GM19324 (cell line): ENCODE results near the gene AVP.
"Not testable (repeated sequence)": the region's sequence is repeated elsewhere in the genome, so short reads cannot be mapped to it uniquely, and the experiment has no call there.

Source experiments
- ATAC-seq: cut with Tn5 transposase; IDR thresholded peaks from one replicate; pipeline ENCODE4 v1.9.1; 2021; ENCODE audit warnings: mild to moderate bottlenecking, moderate library complexity; ENCODE audit not compliant: unreplicated experiment, low FRiP score

The AVP gene, protein sequence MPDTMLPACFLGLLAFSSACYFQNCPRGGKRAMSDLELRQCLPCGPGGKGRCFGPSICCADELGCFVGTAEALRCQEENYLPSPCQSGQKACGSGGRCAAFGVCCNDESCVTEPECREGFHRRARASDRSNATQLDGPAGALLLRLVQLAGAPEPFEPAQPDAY

DNA sequence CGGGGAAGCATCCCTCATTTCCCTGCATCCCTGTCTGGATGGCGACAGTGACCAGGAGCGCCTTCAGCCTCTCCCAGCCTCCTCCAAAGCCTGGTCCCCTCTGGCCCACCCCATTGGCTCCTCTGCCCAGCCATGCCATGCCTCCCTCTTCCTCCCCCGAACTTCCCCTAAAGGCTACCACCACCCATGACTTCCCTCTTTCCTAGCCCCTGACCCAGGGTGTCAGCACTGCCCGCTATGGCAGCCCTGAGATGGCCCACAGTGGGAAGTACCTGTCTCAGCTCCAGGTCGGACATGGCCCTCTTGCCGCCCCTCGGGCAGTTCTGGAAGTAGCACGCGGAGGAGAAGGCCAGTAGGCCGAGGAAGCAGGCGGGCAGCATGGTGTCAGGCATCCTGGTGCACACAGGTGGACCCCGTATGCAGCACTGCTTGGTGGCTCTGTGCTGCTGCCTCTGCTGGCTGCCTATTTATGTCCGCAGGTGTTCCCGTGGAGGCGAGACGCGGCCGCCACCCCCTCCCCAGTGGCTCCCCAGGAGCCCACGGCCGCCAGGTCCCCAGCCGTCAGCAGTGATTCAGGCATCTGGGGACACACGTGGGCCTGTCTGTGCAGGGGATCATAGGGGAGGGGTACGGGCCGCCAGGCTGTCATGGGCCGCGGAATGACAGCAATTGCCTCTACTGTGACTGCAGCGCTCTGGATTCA, at the start of gene AVP:
TSS of gene AVP (minus strand) at position 442 of the 703 bp plus-strand sequence. CDS start at position 392, 50 bp downstream.
- ATAC-seq, result no peak

- no peak for ATAC-seq
Observed at GRCh38 chr20:3134151-3134550, 49.6 kb upstream of the AVP start.

DNA sequence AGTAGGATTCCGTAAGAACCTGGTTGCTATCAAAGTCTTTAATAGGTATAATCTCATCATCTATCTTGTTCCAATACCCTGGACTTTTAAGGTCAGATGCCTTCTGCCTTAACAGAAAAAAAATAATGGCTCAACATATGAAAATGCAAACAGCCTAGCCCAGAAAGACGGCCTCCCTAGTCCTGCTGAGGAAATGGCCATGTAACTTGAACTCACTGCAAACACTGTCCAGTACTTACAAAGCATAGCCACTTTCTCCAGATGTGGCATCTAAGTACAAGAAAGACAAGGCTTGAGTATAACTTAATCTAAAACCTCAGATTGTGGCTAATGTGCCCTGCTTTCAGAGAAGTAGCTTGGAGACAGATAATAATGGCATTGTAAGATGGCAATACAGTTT, 48.6 kb upstream of the AVP start:
- no peak for ATAC-seq

DNA sequence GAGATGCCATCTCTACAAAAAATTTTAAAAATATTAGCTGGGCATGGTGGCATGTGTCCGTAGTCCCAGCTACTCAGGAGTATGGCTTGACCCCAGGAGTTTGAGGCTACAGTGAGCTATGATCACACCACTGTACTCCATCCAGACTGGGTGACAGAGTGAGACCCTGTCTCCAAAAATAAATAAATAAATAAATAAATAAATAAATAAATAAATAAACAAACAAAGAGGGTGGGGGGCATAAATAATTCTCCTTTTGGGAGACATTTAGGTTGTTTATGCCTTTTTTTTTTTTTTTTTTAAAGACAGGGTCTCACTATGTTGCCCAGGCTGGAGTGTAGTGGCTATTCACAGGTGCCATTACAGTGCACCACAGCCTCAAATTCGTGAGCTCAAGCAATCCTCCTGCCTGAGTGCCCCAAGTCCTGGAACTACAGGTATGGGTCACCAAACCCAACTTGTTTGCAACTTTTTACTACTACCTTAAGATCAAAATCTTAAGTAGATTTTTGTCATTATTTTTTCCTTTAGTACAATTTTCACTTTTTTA, 45.6 kb upstream of the AVP start:
- ATAC-seq, result no peak

- ATAC-seq, result no peak
Observed at GRCh38 chr20:3129094-3129493, 44.6 kb upstream of the AVP start.

- ATAC-seq, result no peak
Observed at GRCh38 chr20:3128275-3128984, 43.9 kb upstream of the AVP start.

DNA sequence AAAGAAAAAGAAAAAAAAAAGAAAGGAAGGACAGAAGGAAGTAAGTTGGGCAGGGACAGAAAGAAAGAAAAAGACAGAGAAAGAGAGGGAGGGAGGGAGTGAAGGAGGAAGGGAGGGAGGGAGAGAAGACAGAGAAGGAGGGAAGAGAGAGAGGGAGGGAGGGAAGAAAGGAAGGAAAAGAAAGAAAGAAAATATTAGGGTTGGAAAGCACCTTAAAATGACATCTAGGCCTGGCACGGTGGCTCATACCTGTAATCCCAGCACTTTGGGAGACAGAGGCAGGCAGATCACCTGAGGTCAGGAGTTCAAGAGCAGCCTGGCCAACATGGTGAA, 42.0 kb upstream of the AVP start:
- no peak for ATAC-seq

GRCh38 chr20:3125776-3126526, 41.4 kb upstream of the AVP start:
- not testable (repeated sequence) for ATAC-seq

GRCh38 chr20:3124773-3125560, 40.4 kb upstream of the AVP start:
- not testable (repeated sequence) for ATAC-seq

- not testable (repeated sequence) for ATAC-seq
Observed at GRCh38 chr20:3124163-3124562, 39.6 kb upstream of the AVP start.

- ATAC-seq, result no peak
Observed at GRCh38 chr20:3123542-3123941, 39.0 kb upstream of the AVP start.

DNA sequence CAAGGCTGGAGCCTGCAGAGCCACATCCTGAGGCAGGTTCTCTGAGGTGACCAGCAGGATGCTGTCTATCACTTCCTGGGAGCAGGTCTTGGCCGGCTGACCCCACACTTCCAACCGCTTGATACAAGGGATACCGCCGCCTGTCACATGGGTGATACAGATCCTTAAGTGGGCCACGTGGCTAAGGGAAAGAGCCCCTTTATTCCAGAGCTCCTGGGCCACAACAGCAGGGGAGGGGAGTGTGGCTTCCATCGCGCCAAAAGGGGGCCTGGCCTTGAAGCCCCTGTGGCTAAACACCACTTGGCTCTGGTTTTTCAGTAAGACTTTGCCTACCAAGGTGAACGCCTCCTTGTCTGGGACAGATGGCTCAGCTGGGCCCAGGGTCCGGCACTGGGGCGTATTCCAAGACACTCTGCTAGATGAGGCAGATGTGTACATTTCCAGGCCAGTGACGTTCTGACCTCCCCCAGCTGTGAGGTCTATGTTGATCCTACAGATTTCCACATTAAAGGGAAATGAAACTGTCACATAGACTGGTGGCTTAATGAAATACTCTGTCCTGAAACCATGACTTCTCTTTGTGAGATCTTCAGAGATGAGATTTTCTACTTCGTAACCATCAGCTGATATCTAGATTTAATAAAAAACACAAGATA, 37.6 kb upstream of the AVP start:
- no peak for ATAC-seq

- no peak for ATAC-seq
Observed at GRCh38 chr20:3121271-3121911, 36.9 kb upstream of the AVP start.

GRCh38 chr20:3119044-3119443, 34.5 kb upstream of the AVP start:
- ATAC-seq, result no peak

DNA sequence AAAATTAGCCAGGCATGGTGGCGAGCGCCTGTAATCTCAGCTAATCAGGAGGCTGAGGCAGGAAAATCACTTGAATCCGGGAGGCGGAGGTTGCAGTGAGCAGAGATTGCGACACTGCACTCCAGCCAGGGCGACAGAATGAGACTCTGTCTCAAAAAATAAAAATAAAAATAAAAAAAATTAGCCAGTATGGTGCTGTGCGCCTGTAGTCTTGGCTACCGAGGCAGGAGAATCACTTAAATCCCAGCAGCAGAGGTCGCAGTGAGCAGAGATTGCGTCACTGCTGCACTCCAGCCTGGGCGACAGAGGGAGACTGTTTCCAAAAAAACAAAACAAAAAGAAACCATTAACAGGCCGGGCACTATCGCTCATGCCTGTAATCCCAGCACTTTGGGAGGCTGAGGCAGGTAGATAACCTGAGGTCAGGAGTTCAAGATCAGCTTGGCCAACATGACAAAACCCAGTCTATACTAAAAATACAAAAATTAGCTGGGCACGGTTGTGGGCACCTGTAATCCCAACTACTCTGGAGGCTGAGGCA, 33.4 kb upstream of the AVP start:
- not testable (repeated sequence) for ATAC-seq

DNA sequence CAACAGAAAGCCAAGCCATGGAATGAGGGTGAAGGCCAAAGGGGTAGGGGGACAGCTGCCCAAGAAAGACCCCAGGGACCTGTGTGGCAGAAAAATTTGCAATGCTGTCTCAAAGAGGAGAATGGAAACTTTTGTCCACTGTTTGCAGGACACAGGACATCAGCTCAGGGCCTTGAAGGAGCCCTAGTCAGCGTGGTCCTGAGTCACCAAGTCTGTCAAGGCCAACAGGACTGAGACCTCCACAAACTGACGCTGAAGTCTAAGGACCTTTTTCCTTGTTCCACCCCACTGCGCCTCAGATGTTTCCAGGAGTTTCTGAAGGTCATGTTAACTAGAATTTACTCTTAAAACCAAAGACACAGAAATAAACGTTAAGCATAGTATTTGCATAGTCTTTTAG, 31.8 kb upstream of the AVP start:
- ATAC-seq, result no peak

- ATAC-seq, result no peak
Observed at GRCh38 chr20:3115190-3116107, 30.9 kb upstream of the AVP start.

DNA sequence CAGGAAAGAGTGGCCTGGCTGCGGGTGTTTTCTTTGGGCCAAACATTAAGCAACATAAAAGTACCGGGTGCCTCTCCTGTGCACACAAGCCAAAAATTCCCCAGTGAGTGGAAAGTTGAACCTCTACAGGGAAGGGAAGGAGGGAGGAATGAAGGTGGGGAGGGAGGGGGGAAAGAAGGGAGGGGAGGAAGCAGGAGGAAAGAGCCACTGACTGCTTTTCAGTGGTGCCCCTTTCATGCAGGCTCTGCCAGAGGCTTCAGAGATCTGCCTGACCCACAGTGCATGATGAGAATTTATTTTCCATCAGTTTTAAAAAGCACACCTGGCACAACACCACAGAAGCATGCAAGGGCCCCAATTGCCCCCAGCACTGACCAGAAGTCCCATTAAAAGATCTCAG, 27.5 kb upstream of the AVP start:
- ATAC-seq, result no peak
